HG03095 (cell line): ENCODE results near the gene USP12.

Experiments
- ATAC-seq: cut with Tn5 transposase; IDR thresholded peaks from one replicate; pipeline ENCODE4 v1.9.1; 2021; ENCODE audit warnings: moderate library complexity; ENCODE audit not compliant: unreplicated experiment

Gene USP12

DNA sequence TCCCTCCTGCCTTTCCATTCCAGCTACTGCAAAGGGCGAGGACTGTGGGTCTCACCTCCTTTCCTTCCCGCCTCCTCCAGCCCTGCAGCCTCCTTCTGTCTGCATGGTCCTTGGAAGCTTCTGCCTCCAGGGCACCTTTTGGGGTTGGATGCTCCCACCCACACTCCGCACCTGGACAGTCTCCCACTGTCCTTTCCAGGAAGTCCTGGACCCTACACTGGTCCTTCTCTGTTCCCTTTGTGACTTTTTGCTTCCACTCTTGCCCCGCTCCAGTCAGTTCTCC is 130.8 kb downstream of the USP12 start:
- no peak for ATAC-seq

DNA sequence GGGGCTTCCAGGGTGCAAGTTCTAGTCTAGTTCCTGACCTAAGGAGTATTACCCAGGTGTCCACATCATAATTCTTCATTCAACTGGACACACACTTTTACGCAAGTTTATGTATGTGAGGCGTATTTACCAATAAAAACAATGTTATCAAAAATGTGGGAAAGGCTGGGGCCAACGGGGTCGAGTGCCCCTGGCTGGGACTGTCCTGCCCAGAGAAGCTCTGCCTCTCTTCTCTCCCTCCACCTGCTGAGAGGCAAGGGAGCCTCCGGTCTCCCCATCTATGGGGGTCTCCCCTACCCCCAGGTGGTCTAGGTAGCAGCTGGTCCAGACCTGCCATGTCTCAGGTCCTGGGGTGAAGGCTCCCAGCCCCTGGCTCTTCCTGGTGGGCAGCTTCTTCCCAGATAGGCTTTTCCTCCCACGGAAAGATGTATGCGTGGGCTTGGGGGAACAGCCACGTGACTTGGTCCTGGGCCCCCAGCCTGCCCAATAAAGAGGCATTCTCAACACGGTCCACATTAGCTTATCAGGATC is 132.4 kb downstream of the USP12 start:
- ATAC-seq = no peak

DNA sequence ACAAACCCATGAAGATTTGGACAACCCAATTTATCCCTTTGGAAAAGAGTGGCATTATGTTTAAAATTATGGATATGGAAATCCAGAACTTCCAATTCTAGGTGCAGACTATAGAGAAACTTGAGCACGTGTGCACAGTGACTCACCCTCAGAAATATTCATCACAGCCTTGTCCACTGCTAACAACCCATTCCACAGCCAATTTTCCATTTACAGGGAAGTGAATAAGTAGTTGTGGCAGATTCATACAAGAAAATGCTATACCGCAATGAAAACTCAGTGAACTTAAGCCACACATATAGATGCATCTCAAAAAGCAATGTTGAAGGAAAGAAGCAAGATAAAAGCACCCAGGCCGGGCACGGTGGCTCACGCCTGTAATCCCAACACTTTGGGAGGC is 133.3 kb downstream of the USP12 start:
- ATAC-seq = no peak

DNA sequence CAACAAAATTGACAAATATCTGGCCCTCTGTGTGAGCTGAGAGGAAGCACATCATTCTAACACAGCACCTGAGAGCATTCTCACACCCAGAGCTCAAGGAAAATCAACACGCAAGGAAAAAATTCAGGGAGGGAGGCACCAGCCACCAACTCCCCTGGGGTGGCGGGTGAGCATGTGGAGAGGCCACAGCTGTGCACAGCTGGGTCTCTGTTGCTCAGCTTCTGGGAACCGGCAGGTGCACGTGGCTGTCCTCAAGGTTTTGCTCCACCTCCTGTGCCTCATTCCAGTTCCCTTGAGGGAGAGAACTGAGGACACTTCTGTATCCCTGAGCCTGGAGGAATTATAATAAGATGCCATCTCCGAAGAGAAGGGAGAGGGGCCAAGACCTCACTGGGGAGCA is 134.0 kb downstream of the USP12 start:
- no peak for ATAC-seq

DNA sequence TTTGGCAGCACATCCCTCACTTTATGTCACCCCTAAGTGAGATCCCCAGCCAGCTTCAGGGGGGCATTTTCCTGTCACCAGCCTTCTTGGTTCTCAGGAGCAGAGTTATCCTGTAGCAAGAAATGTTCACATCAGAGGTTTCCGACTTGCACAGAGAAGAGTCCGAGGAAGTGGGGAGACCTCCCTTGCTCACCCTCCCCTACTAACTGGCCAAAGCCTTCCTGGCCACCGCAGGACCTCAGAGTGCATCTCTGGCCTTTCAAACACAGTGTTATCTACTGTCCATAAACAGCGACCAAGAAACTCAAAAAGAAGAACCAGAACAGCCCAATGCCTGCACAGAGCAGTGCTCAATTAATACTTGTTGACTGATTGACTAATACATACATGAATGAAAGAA is 134.4 kb downstream of the USP12 start:
- ATAC-seq = no peak

DNA sequence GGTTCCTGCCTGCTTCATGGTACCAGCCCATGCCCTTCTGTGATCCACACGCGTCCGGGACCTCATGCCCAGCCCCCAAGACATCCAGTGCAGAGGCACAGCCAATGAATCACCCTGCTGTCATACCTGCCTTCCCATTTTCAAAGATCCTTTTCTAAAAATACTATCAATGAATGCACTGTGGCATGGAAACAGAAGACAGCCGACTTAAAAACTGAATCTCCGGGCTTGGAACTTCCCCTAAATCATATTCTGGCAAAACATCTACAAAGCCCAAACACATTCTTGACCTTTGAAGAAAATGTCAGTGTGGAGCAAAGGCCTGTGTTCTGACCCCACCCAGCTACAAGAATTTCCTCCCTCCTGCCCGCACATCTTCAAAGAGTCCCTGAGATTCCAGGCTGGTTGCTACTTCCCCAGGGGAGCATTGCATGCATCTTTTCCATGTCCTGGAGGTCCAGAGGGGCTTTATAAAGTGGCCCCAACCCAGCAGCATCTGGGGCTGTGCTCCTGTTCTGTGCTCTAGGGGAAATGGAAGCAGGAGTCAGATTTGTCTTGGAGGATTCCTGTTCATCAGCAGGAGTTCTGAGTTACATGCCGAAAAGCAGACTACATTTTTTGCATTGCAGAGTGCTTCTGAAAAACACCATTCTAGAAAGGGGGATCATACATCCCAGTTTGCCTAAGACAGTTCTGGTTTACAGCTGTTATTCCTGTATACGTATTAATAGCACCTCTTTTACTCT is 135.2 kb downstream of the USP12 start:
- no peak for ATAC-seq

DNA sequence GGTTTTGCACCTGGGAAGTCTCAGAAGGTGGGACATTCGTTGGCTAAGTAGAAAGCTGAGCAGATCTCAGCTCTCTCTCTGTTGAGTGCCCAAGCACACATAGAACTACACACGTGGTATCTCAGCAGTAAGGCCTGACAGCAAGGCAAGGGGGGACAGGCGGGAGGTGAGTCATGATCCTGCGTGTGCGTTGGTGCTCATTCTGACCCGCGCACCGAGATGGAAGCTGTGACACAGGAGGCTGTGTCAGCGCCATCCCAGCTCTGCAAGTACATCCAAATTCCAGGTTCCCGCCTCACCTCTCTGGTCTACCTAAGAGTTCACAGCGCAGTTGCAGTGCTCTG is 135.7 kb downstream of the USP12 start:
- no peak for ATAC-seq

DNA sequence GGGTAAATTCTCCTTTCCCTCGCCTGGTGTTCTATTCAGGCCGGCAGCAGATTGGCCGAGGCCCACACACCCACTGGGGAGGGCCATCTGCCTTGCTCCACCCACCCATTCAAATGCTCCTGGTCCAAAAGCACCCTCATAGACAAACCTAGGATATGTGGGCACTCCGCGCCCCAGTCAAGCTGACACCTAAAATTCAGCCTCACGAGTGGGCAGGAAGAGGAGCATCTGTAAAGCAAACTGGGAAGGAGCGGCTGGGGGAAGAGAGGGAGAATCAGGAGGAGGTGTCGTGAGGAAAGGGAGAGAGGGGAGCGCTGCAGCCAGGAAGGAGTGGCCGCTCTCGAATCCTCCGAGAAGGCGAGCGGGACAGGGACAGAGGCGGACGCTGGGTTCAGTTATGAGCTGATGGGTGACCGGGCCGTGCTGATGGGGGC is 136.9 kb downstream of the USP12 start:
- ATAC-seq = no peak

DNA sequence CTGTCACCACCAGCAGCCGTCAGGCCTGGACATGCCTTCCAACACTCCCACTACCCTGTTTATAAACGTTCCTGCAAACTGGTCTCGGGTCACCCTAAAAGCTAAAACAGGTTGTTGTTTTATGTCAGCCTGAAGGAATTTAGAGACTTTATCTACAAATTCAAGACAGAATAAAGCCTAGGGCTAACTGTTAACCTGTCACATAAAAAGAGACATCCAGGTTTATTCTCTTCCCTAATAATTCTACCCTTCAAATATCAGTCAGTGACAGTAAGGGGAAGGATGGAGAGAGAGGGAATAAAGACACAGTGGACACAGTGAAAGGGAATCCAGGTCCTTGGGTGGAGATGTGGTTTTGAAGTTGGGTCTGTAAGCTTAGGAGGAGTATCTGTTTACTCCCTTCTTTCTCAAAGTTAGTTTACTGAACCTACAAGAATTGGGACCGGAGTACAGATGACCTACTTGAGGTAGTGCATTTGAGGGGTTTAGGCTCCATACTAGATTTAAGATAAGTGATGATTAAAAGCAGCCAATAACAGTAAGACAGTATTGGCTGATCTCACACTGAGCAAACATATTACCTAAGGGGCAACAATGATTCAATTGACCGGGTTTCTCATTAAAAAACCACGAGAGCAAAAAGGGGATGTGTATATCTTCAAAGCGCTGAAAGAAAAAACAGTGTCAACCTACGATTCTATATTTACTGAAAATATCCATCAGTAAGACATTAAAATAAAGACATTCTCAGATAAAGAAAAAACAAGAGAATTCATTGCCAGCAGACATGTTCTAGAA is 142.7 kb downstream of the USP12 start:
- ATAC-seq = no peak

DNA sequence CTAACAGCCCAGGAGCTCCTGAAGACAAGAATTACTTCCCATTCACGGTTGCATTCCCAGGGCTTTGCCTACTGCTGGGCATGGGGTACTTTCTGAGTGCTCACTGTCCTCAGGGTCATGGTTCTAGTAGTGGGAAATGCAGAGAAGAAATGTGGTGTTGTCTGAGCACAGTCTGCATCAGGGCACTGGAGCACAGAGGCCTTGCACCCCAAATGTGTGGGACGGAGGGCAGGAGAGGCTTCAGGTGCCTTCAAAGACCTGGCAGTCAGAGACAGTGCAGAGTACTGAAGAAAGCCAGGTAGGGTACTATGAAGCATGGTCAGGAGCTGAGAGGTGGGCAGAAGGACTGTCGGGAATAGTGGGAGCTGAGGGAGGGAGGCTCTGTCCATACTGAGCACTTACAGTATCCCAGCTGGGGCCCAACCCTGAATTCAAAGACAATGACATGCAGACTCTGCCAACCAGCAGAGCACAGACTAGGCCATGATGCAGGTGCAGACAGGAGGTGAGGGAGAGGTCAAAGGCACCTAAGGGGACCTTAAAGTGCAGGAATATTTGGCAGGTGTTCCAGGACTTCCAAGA is 144.4 kb downstream of the USP12 start:
- no peak for ATAC-seq

DNA sequence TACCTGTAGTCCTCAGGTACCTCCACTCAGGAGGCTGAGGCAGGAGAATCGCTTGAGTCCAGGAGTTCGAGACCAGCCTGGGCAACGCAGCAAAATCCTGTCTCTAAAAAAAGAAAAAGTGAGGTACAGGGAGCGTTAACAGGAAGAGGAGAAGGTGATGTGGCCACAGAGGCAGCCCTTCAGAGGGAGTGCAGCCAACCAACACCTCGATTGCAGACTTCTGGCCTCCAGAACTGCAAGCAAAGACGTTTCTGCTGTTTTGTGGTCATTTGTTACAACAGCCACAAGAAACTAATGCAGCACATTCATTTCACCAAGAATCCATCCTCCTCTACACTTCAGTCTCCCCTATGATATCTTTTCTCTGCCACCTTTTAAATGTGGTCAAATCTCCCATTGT is 145.2 kb downstream of the USP12 start:
- no peak for ATAC-seq

DNA sequence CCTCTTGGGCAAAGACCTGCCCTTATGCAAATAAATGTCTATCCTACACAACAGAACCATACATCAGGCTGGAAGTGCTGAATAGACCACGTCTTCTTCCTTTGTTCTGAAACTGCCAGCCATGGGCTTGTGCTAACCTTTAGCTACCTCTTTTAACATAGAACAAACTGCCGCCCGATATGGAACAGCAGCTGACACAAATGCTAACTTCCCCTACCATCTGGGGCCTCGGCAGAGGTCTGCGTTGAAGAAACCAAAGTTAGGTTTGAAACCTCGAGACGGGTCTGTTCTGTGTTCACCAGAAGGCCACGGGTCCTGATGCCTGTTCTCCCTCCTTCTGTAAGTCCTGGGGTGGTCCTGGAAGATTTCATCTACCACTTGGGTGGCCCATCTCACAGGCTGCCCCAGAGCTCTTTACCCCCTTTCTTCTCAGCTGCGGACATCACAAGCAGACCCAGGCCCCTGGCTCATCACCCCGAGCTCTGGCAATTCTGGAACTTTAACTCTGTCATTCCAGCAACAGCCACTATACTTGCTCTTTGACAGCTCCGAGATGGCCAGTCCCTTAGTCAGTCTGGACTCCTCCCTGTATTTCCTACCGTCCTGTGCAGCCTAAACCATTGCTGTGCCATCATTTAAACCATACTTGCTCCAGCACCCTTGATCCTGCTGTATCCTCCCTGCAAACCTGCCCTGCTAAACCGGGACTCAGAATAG is 146.7 kb downstream of the USP12 start:
- no peak for ATAC-seq

DNA sequence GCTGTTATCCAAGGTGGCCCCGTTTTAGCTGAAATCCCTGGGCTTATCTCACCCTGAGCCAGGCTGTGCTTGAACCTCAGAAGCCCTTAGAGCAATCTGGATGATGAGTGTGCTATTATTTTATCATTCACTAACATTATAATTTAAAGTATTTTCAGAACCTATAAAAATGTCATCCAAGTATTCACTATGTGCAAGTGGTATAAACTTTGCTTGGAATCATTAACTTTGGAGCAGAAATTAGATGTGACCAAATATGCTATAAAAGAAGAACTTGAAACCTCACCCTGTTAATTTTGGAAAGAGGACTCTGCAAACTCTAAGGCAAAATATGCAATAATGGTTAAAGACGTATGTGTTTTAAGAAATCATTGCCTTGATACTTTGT is 147.5 kb downstream of the USP12 start:
- no peak for ATAC-seq

DNA sequence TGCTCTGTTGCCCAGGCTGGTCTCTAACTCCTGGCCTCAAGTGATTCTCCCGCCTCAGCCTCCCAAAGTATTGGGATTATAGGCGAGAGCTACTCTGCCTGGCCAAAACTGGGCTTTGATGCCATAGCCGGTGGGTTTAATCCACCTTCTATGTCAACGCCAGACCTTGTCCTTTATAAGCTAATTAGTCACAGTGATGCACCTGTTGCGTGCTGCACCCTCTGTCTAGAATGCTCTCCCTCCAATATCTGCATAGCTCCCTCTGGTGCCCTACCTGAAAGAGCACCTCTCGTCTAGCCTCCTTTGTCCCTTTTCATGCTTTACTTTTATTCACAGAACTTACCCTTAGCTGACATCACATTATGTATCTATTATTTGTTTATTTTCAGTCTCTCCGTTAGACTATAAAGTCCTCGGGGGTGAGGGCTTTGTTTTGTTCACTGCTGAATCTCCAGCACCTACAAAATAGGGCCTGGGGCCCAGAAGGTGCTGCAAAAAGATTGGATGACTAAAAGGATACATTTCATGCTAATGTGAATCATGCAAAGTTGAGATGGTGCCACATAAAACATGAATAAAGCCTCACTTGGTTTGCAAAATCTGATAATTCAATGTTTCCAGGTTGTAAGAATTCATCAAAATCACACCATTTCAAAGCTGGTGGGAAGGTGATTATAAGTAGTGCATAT is 148.1 kb downstream of the USP12 start:
- no peak for ATAC-seq

DNA sequence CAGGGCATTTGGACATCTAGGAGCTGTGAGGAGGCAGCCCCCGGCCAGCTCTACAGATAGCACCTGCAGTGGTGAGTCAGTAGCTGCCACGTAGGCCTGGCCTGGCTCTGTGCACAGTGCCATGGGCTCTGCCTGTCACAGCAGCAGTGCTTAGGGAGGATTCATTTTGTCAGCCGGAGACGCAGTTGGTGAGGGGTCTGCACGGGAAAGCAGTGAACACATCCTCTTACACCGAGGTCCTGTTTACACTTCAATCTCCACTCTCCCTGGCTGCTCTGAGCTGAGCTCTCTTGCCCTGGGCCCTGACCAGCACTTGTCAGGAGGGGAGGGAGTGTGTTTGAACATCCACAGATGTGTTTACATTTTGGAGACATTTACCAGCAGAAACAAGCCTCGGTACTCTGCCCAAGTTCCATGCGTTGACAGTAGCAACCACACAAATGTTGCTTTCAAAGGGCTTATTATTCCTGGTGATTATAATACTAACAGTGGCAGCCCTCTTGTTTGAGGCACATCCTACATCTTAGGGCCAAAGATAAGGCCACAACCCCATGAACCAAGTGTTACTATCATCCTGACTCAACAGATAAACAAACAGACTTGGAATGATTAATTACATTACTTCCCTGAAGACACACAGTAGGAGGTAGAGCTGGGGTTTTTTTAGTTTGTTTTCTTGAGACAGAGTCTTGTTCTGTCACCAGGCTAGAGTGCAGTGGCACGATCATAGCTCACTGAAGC is 148.9 kb downstream of the USP12 start:
- ATAC-seq = no peak

DNA sequence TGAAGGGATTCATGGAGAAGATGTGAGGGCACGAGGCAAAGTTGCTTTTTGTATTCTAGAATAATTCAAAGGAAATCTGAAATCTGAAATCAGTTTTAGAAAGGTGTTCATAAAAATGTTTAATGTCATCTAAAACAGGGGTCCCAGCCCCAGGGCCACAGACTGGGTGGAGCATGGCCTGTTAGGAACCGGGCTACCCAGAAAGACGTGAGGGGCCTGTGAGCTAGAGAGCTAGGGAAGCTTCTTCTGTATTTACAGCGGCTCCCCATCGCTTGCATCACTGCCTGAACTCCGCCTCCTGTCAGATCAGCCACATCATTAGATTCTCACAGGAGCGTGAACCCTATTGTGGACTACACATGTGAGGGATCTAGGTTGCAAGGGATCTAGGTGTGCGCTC is 151.2 kb downstream of the USP12 start:
- no peak for ATAC-seq

DNA sequence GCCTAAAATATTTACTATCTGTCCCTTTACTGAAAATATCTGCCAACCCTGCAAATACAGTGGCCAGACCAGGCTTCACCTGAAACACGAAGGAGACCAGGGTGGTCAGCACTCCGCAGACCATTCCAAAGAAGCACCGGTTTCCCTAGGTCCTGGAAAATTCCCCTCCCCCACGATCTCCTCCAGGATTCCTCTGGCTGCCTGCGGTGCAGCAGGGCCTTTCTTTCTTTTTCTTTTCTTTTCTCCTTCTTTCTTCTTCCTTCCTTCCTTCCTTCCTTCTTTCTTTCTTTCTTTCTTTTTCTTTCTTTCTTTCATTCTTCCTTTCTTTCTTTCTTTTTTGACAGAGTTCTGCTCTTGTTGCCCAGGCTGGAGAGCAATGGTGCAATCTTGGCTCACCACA is 152.7 kb downstream of the USP12 start:
- ATAC-seq = no peak

DNA sequence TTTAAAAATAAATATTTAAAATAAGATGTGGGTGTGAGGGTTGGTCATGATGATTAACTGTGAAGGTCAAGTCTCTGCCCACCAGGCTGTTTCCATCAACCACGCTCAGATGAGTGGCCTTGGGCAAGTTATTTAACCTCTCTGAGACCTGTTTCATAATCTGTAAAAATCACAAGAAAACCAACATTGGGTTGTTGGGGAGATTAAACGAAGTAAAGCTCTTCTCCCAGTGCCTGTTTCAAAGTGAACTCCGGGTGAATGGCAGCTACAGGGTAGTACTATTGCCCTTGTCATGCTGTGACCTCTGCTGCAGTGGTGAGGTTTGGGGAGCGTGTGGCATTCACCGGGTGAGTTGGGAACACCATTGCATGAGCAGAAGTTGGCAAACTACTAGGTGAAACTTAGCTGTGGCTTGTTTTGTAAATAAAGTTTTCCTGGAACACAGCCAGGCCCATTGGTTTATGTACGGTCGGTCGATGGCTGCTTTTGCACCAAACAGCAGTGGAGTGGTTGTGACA is 153.2 kb downstream of the USP12 start:
- no peak for ATAC-seq

DNA sequence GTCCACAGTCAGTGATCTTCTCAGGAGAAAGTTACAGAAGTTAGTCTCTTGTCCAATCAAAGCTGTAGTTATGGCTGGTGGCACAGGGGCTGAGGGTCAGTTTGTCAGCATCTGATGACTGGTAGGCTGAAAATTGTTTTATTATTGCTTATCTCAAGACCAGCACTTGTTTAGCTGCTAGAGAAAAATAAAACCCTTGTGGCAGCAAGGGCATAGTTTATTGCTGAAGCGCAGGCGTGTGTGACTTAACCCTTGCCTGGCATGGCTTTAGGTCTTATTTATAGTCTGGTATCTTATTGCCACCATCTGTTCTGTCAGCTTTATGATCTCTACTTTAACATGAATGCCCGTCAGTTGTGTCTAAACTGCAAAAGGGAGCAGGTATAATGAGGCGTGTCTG is 154.7 kb downstream of the USP12 start:
- ATAC-seq = no peak
